ENCODE measurements around the gene NQO1.
A peak's percentile ranks its signal among the peaks of the same experiment; 100 is the strongest.

NQO1 gene

DNA sequence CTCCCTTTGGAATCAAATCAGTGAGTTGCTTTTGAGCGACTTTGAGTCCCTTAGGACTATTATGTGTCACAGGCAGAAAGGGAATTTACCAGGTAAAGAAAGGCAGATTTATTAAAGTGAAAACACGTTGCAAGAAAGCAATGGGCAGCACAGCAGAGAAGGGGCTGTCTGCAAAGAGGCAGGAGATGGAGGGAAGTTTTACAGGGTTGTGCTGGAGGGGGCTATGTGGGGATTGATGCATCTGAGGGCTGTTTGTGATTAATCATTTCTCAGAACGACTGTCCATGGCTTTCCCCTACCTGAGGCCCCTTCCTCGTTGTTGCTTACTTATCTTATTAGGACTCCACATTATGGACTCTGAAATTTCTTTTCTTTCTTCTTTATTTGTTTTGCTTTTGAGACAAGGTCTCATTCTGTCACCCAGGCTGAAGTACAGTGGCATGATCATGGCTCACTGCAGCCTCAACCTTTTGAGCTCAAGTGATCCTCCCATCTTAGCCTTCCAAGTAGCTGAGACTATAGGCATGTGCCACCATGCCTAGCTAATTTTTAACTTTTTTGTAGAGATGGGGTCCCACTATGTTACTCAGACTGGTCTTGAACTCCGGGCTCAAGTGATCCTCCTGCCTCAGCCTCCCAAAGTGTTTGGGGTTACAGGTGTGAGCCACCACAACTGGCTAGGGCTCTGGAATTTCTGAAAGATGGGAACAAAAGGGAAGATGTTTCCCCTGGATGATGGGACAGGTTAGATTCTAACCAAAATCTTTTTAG is 41.3 kb upstream of the NQO1 start:
- Histone ChIP-seq H4K20me1 (ENCODE audit: insufficient read depth, low read length, poor library complexity, severe bottlenecking) (no peaks in the 10 kb centered on the region), H3K9me3 (ENCODE audit: insufficient read depth, low read depth, low read length) (no peaks in the 10 kb centered on the region), H3K79me2 (ENCODE audit: insufficient read depth, low read length) (peaks cover 39% of the 10 kb centered on the region; the same call in 1 of the 2 replicates), H3K36me3 (ENCODE audit: insufficient read depth, low read length) (no peaks in the 10 kb centered on the region), H3K4me3 (ENCODE audit: low read length, poor library complexity, severe bottlenecking) (no peak overlapping the region), H3K4me2 (ENCODE audit: low read depth, low read length, poor library complexity, severe bottlenecking) (no peak overlapping the region), H3K9me2 (replicated peaks; ENCODE audit: low read depth, low read length) (no peaks in the 10 kb centered on the region), H2AFZ (ENCODE audit: low read length) (no peak overlapping the region), H3F3A (ENCODE audit: low read depth) (peaks cover 2% of the 10 kb centered on the region), H3K9ac (ENCODE audit: low read depth, low read length, poor library complexity, severe bottlenecking) (no peak overlapping the region), H3K4me1 (ENCODE audit: insufficient read depth, low read length, poor library complexity, severe bottlenecking) (peaks cover 10% of the 10 kb centered on the region), H3K27me3 (ENCODE audit: insufficient read depth, low read length, poor library complexity, severe bottlenecking) (no peaks in the 10 kb centered on the region)
- TF ChIP-seq, protein P1, sequence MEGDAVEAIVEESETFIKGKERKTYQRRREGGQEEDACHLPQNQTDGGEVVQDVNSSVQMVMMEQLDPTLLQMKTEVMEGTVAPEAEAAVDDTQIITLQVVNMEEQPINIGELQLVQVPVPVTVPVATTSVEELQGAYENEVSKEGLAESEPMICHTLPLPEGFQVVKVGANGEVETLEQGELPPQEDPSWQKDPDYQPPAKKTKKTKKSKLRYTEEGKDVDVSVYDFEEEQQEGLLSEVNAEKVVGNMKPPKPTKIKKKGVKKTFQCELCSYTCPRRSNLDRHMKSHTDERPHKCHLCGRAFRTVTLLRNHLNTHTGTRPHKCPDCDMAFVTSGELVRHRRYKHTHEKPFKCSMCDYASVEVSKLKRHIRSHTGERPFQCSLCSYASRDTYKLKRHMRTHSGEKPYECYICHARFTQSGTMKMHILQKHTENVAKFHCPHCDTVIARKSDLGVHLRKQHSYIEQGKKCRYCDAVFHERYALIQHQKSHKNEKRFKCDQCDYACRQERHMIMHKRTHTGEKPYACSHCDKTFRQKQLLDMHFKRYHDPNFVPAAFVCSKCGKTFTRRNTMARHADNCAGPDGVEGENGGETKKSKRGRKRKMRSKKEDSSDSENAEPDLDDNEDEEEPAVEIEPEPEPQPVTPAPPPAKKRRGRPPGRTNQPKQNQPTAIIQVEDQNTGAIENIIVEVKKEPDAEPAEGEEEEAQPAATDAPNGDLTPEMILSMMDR (conservative IDR thresholded peaks at IDR 0.05; ENCODE audit: low read length) = no peak
- no peak for TF ChIP-seq EZH2phosphoT487 (IDR thresholded peaks at IDR 0.05; ENCODE audit: borderline replicate concordance)

DNA sequence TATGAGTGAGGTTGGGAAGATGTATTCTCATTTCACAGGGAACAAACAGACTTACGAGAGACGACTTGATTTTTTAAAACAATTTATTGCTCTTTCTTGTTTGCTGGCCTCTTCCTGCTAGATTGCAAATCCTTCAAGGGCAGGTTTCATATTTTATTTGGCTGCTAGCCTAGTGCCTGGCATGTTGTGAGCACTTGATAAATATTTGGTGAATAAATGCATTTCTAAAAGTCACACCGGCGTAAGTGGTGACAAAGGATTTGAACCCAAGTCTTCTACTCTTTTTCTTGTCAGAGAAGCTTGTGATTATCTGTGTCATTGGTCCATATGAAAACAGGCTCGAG is 37.2 kb upstream of the NQO1 start:
- Histone ChIP-seq H3K4me1 (ENCODE audit: insufficient read depth, low read length, poor library complexity, severe bottlenecking) (peaks cover 18% of the 10 kb centered on the region), H3K27me3 (ENCODE audit: insufficient read depth, low read length, poor library complexity, severe bottlenecking) (no peaks in the 10 kb centered on the region), H2AFZ (ENCODE audit: low read length) (no peak overlapping the region), H3K9ac (ENCODE audit: low read depth, low read length, poor library complexity, severe bottlenecking) (peak overlapping the region; percentile 81), H3K4me2 (ENCODE audit: low read depth, low read length, poor library complexity, severe bottlenecking) (peak overlapping the region; percentile 69), H4K20me1 (ENCODE audit: insufficient read depth, low read length, poor library complexity, severe bottlenecking) (no peaks in the 10 kb centered on the region), H3K36me3 (ENCODE audit: insufficient read depth, low read length) (no peaks in the 10 kb centered on the region), H3K4me3 (ENCODE audit: low read length, poor library complexity, severe bottlenecking) (peak overlapping the region; percentile 97), H3K79me2 (ENCODE audit: insufficient read depth, low read length) (peaks cover 20% of the 10 kb centered on the region; the same call in 1 of the 2 replicates), H3K9me3 (ENCODE audit: insufficient read depth, low read depth, low read length) (no peaks in the 10 kb centered on the region), H3F3A (ENCODE audit: low read depth) (peaks cover 3% of the 10 kb centered on the region), H3K9me2 (replicated peaks; ENCODE audit: low read depth, low read length) (no peaks in the 10 kb centered on the region)
- TF ChIP-seq, protein P1 (conservative IDR thresholded peaks at IDR 0.05; ENCODE audit: low read length) = no peak
- TF ChIP-seq EZH2phosphoT487 (IDR thresholded peaks at IDR 0.05; ENCODE audit: borderline replicate concordance) = no peak

DNA sequence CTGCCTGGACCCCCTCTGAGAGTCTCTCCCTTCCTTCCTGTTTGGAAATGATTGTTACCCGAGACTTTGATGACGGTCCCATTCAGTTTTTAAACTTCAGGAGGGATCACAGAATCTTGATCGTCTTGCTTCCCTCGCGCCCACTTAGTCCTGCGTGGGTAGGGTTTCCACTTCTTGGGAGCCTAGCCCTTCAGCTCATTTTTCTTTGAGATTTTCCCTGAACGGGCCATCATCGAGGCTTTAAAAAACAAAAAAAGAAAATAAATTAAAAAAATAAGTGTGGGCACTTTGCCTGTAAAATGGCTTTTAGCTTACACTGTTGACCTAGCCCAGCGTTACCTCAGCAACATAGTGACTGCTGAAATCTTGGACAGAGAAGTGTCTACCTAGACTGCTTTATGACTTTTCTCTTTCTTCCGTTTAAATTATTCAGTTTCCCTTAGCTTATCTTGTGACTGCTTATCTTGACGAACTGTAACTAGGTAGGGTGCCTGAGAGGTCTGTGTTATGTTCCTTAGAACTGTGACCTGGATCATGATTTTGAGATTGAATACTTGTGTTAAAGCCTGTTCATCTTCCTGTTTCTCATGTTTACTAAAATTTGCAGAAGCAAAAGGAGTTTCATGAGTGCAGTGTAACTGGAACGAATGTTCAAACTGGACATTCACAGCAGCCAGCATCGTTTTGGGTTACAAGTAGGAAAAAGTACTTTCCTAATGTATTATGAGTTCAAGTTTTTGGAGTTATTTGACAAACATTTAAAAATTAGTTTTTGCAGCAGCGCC is 36.6 kb upstream of the NQO1 start:
- H3K4me2 ChIP-seq (ENCODE audit: low read depth, low read length, poor library complexity, severe bottlenecking) = peak overlapping the region; percentile 69
- peaks cover 3% of the 10 kb centered on the region for H3F3A ChIP-seq (ENCODE audit: low read depth)
- H3K27me3 ChIP-seq (ENCODE audit: insufficient read depth, low read length, poor library complexity, severe bottlenecking) = no peaks in the 10 kb centered on the region
- H4K20me1 ChIP-seq (ENCODE audit: insufficient read depth, low read length, poor library complexity, severe bottlenecking) = no peaks in the 10 kb centered on the region
- no peaks in the 10 kb centered on the region for H3K36me3 ChIP-seq (ENCODE audit: insufficient read depth, low read length)
- peaks cover 20% of the 10 kb centered on the region; the same call in 1 of the 2 replicates for H3K79me2 ChIP-seq (ENCODE audit: insufficient read depth, low read length)
- no peaks in the 10 kb centered on the region for H3K9me2 ChIP-seq (replicated peaks; ENCODE audit: low read depth, low read length)
- H3K9ac ChIP-seq (ENCODE audit: low read depth, low read length, poor library complexity, severe bottlenecking) = peak overlapping the region; percentile 81
- H3K4me3 ChIP-seq (ENCODE audit: low read length, poor library complexity, severe bottlenecking) = peak overlapping the region; percentile 97
- H3K4me1 ChIP-seq (ENCODE audit: insufficient read depth, low read length, poor library complexity, severe bottlenecking) = peaks cover 18% of the 10 kb centered on the region
- TF ChIP-seq EZH2phosphoT487 (IDR thresholded peaks at IDR 0.05; ENCODE audit: borderline replicate concordance) = no peak
- TF ChIP-seq, protein P1 (conservative IDR thresholded peaks at IDR 0.05; ENCODE audit: low read length) = no peak
- H3K9me3 ChIP-seq (ENCODE audit: insufficient read depth, low read depth, low read length) = no peaks in the 10 kb centered on the region
- H2AFZ ChIP-seq (ENCODE audit: low read length) = peak overlapping the region; percentile 93
